ENCODE data around the gene ZNF346.
"Not testable (repeated sequence)": the region's sequence is repeated elsewhere in the genome, so short reads cannot be mapped to it uniquely, and the experiment has no call there.

ZNF346 gene

GRCh38 chr5:177044641-177045040 lies 22.1 kb downstream of the ZNF346 start:
- H3K4me3 ChIP-seq (ENCODE audit: low read length) = no peak overlapping the region
- TF ChIP-seq CTCF (conservative IDR thresholded peaks at IDR 0.05; ENCODE audit: low read depth, low read length) = no peak
- DNase-seq (ENCODE audit: low read depth) = no peak

- DNase-seq (ENCODE audit: low read depth) = no peak
- no peak overlapping the region for H3K4me3 ChIP-seq (ENCODE audit: low read length)
- TF ChIP-seq CTCF (conservative IDR thresholded peaks at IDR 0.05; ENCODE audit: low read depth, low read length) = no peak
These were observed 23.1 kb downstream of the ZNF346 start for GRCh38 chr5:177045631-177046030.

- H3K4me3 ChIP-seq (ENCODE audit: low read length); DNase-seq (ENCODE audit: low read depth): not testable (repeated sequence)
These were observed 26.0 kb downstream of the ZNF346 start for GRCh38 chr5:177048531-177048930.

- no peak overlapping the region for H3K4me3 ChIP-seq (ENCODE audit: low read length)
- TF ChIP-seq CTCF (conservative IDR thresholded peaks at IDR 0.05; ENCODE audit: low read depth, low read length) = no peak
- no peak for DNase-seq (ENCODE audit: low read depth)
These were observed 26.8 kb downstream of the ZNF346 start for GRCh38 chr5:177049285-177049684.

GRCh38 chr5:177064500-177065277 lies 42.2 kb downstream of the ZNF346 start:
- H3K4me3 ChIP-seq (ENCODE audit: low read length) = no peak overlapping the region
- no peak for DNase-seq (ENCODE audit: low read depth)
- TF ChIP-seq CTCF (conservative IDR thresholded peaks at IDR 0.05; ENCODE audit: low read depth, low read length) = no peak

GRCh38 chr5:177065491-177065890 lies 43.0 kb downstream of the ZNF346 start:
- H3K4me3 ChIP-seq (ENCODE audit: low read length) = no peak overlapping the region
- DNase-seq (ENCODE audit: low read depth) = no peak
- TF ChIP-seq CTCF (conservative IDR thresholded peaks at IDR 0.05; ENCODE audit: low read depth, low read length) = no peak

GRCh38 chr5:177066224-177066623 lies 43.7 kb downstream of the ZNF346 start:
- no peak overlapping the region for H3K4me3 ChIP-seq (ENCODE audit: low read length)
- no peak for DNase-seq (ENCODE audit: low read depth)
- no peak for TF ChIP-seq CTCF (conservative IDR thresholded peaks at IDR 0.05; ENCODE audit: low read depth, low read length)

Data from retinal pigment epithelial cell (primary cell).